ENCODE results near the gene NTSR1. TPM values are rescaled to one million over a fixed set of nuclear protein-coding genes. Genes with fewer than 3 reads are reported as not detected.

NTSR1 gene
- total RNA-seq, 1 experiment from 2014 or later = 15.9 TPM

GRCh38 chr20:62742979-62743776 lies 34.5 kb downstream of the NTSR1 start:
- Histone ChIP-seq H3K36me3 (ENCODE audit: insufficient read depth, low read length, poor library complexity, severe bottlenecking) (no peaks in the 10 kb centered on the region), H3K27me3 (replicated peaks; ENCODE audit: insufficient read depth, low read depth, low read length, poor library complexity) (no peaks in the 10 kb centered on the region), H3K4me3 (ENCODE audit: low read depth, low read length, poor library complexity, severe bottlenecking) (no peak overlapping the region), H3K4me1 (ENCODE audit: insufficient read depth, low read length, poor library complexity, severe bottlenecking) (peaks cover 39% of the 10 kb centered on the region), H3K9me3 (ENCODE audit: low read depth, low read length, poor library complexity, severe bottlenecking) (no peaks in the 10 kb centered on the region), H3K27ac (ENCODE audit: low read depth, low read length, poor library complexity, severe bottlenecking) (no peak overlapping the region)
- intact Hi-C loops (cut with micrococcal nuclease; ENCODE audit: unreplicated experiment) = no loop called here
- POLR2A ChIA-PET (ENCODE audit: low non-redundant PET) = no interaction called here
- no peak for TF ChIP-seq EZH2 (IDR thresholded peaks at IDR 0.05; ENCODE audit: borderline replicate concordance, low read depth, low read length, poor library complexity, severe bottlenecking)
- TF ChIP-seq CTCF (conservative IDR thresholded peaks at IDR 0.05; ENCODE audit: low read depth, low read length) = no peak
- no peak for DNase-seq (ENCODE audit: low spot score)
- CTCF ChIA-PET = no interaction called here
- BruUV-seq (replicated peaks) = no TSS peak

GRCh38 chr20:62743777-62744317 lies 35.2 kb downstream of the NTSR1 start:
- no TSS peak for BruUV-seq (replicated peaks)
- ChIA-PET POLR2A (ENCODE audit: low non-redundant PET) (no interaction called here), CTCF (no interaction called here)
- Histone ChIP-seq H3K4me3 (ENCODE audit: low read depth, low read length, poor library complexity, severe bottlenecking) (no peak overlapping the region), H3K9me3 (ENCODE audit: low read depth, low read length, poor library complexity, severe bottlenecking) (no peaks in the 10 kb centered on the region), H3K4me1 (ENCODE audit: insufficient read depth, low read length, poor library complexity, severe bottlenecking) (peaks cover 32% of the 10 kb centered on the region), H3K27me3 (replicated peaks; ENCODE audit: insufficient read depth, low read depth, low read length, poor library complexity) (no peaks in the 10 kb centered on the region), H3K27ac (ENCODE audit: low read depth, low read length, poor library complexity, severe bottlenecking) (no peak overlapping the region), H3K36me3 (ENCODE audit: insufficient read depth, low read length, poor library complexity, severe bottlenecking) (no peaks in the 10 kb centered on the region)
- TF ChIP-seq EZH2 (IDR thresholded peaks at IDR 0.05; ENCODE audit: borderline replicate concordance, low read depth, low read length, poor library complexity, severe bottlenecking) (no peak), CTCF (conservative IDR thresholded peaks at IDR 0.05; ENCODE audit: low read depth, low read length) (no peak)
- DNase-seq (ENCODE audit: low spot score) = no peak
- intact Hi-C loops (cut with micrococcal nuclease; ENCODE audit: unreplicated experiment) = no loop called here

- POLR2A ChIA-PET (ENCODE audit: low non-redundant PET) = no interaction called here
- no peak for TF ChIP-seq CTCF (conservative IDR thresholded peaks at IDR 0.05; ENCODE audit: low read depth, low read length)
- TF ChIP-seq EZH2 (IDR thresholded peaks at IDR 0.05; ENCODE audit: borderline replicate concordance, low read depth, low read length, poor library complexity, severe bottlenecking) = no peak
- H3K4me3 ChIP-seq (ENCODE audit: low read depth, low read length, poor library complexity, severe bottlenecking) = no peak overlapping the region
- BruUV-seq (replicated peaks) = no TSS peak
- CTCF ChIA-PET = no interaction called here
- H3K27ac ChIP-seq (ENCODE audit: low read depth, low read length, poor library complexity, severe bottlenecking) = no peak overlapping the region
- H3K27me3 ChIP-seq (replicated peaks; ENCODE audit: insufficient read depth, low read depth, low read length, poor library complexity) = no peaks in the 10 kb centered on the region
- no peak for DNase-seq (ENCODE audit: low spot score)
- intact Hi-C loops (cut with micrococcal nuclease; ENCODE audit: unreplicated experiment) = no loop called here
- no peaks in the 10 kb centered on the region for H3K36me3 ChIP-seq (ENCODE audit: insufficient read depth, low read length, poor library complexity, severe bottlenecking)
- peaks cover 23% of the 10 kb centered on the region for H3K4me1 ChIP-seq (ENCODE audit: insufficient read depth, low read length, poor library complexity, severe bottlenecking)
- no peaks in the 10 kb centered on the region for H3K9me3 ChIP-seq (ENCODE audit: low read depth, low read length, poor library complexity, severe bottlenecking)
These were observed 36.1 kb downstream of the NTSR1 start for GRCh38 chr20:62744741-62745191.
